MCF 10A (cell line): ENCODE measurements around the gene SUSD1. TPM values are rescaled to one million over a fixed set of nuclear protein-coding genes. Genes with fewer than 3 reads are reported as not detected.
"Not testable (repeated sequence)": the region's sequence is repeated elsewhere in the genome, so short reads cannot be mapped to it uniquely, and the experiment has no call there.

ENCODE experiments used
- BruUV-seq: library from RNA; stranded (reverse); fragments of 400-500 nt; replicated peaks from 2 replicates; lab custom pipeline; 2021; lab: Mats Ljungman, UMichigan
- CTCF ChIA-PET: fragments of 300-600 bp; sonication (Branson Sonifier 250); formaldehyde crosslinking; extraction: SDS; loops from one replicate; lab custom pipeline; 2021; ENCODE audit warnings: antibody characterized with exemption, inconsistent platforms; lab: Yijun Ruan, JAX
- POLR2A ChIA-PET: fragments of 300-600, 350-650 bp; sonication (Branson Sonifier 250); formaldehyde crosslinking; extraction: SDS; loops from one replicate; lab custom pipeline; 2020; ENCODE audit warnings: antibody characterized with exemption, inconsistent platforms; lab: Yijun Ruan, JAX
- DNase-seq: peaks from one replicate; pipeline ENCODE4 v3.0.0-alpha.2; 2018; ENCODE audit not compliant: unreplicated experiment
- H3K27ac Mint-ChIP-seq: one replicate; pipeline ENCODE4 v1.8.0; 2022; ENCODE audit warnings: mild to moderate bottlenecking, low read depth, mixed read lengths; ENCODE audit not compliant: unreplicated experiment
- H3K27me3 Mint-ChIP-seq: one replicate; pipeline ENCODE4 v1.8.0; 2022; ENCODE audit warnings: mixed read lengths; ENCODE audit not compliant: insufficient read depth, unreplicated experiment
- H3K36me3 Mint-ChIP-seq: one replicate; pipeline ENCODE4 v1.8.0; 2022; ENCODE audit warnings: mild to moderate bottlenecking, moderate library complexity, mixed read lengths; ENCODE audit not compliant: insufficient read depth, unreplicated experiment
- H3K4me1 Mint-ChIP-seq: one replicate; pipeline ENCODE4 v1.8.0; 2022; ENCODE audit warnings: mixed read lengths; ENCODE audit not compliant: insufficient read depth, unreplicated experiment
- H3K4me3 Mint-ChIP-seq: one replicate; pipeline ENCODE4 v1.8.0; 2022; ENCODE audit warnings: mild to moderate bottlenecking, moderate library complexity, mixed read lengths; ENCODE audit not compliant: unreplicated experiment
- H3K9me3 Mint-ChIP-seq: one replicate; pipeline ENCODE4 v1.8.0; 2022; ENCODE audit warnings: mixed read lengths; ENCODE audit not compliant: unreplicated experiment
- intact Hi-C: fragments of 100-400 bp; cut with micrococcal nuclease; formaldehyde crosslinking; loops from 2 replicates; pipeline ENCODE4 v1.14.1; 2022
- total RNA-seq: library from RNA; stranded (reverse); gene quantifications from 2 replicates; pipeline ENCODE4 v1.2.3, GENCODE V29; 2022
- TF ChIP-seq, protein P1 (sequence below): fragments of 200-600 bp; IDR thresholded peaks from one replicate; pipeline ENCODE4 v1.8.0; 2022; ENCODE audit warnings: antibody characterized with exemption, mild to moderate bottlenecking; ENCODE audit not compliant: unreplicated experiment

SUSD1 gene
- total RNA-seq, 1 experiment from 2014 or later: 2.0 TPM

GRCh38 chr9:112137066-112137465, 38.0 kb downstream of the SUSD1 start:
- ChIA-PET CTCF (interaction anchor here (0.6 to 2.4 kb wide), 3 partner anchors 23 to 166 kb away, joined by 3 to 18 read pairs (median 4); no protein-coding TSS in a partner anchor), POLR2A (interaction anchor here (1.8 kb wide), 1 partner anchor 9 kb away, joined by 5 read pairs; no protein-coding TSS in a partner anchor)
- Mint-ChIP-seq H3K36me3 (no peaks in the 10 kb centered on the region), H3K27ac (no peak overlapping the region), H3K27me3 (no peaks in the 10 kb centered on the region), H3K9me3 (peaks cover 7% of the 10 kb centered on the region), H3K4me1 (peaks cover 6% of the 10 kb centered on the region), H3K4me3 (no peak overlapping the region)
- intact Hi-C loops: no loop called here
- DNase-seq: no peak
- TF ChIP-seq, protein P1, sequence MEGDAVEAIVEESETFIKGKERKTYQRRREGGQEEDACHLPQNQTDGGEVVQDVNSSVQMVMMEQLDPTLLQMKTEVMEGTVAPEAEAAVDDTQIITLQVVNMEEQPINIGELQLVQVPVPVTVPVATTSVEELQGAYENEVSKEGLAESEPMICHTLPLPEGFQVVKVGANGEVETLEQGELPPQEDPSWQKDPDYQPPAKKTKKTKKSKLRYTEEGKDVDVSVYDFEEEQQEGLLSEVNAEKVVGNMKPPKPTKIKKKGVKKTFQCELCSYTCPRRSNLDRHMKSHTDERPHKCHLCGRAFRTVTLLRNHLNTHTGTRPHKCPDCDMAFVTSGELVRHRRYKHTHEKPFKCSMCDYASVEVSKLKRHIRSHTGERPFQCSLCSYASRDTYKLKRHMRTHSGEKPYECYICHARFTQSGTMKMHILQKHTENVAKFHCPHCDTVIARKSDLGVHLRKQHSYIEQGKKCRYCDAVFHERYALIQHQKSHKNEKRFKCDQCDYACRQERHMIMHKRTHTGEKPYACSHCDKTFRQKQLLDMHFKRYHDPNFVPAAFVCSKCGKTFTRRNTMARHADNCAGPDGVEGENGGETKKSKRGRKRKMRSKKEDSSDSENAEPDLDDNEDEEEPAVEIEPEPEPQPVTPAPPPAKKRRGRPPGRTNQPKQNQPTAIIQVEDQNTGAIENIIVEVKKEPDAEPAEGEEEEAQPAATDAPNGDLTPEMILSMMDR: no peak
- no TSS peak for BruUV-seq

GRCh38 chr9:112135706-112136105, 39.4 kb downstream of the SUSD1 start:
- DNase-seq: peak; percentile 21
- Mint-ChIP-seq H3K4me1 (peaks cover 6% of the 10 kb centered on the region), H3K4me3 (no peak overlapping the region), H3K27ac (no peak overlapping the region), H3K36me3 (no peaks in the 10 kb centered on the region), H3K9me3 (peaks cover 7% of the 10 kb centered on the region), H3K27me3 (no peaks in the 10 kb centered on the region)
- intact Hi-C loops: no loop called here
- no TSS peak for BruUV-seq
- TF ChIP-seq, protein P1: no peak
- ChIA-PET POLR2A (interaction anchor here (0.7 to 1.8 kb wide), 7 partner anchors 10 to 509 kb away, joined by 3 to 6 read pairs (median 3); no protein-coding TSS in a partner anchor), CTCF (interaction anchor here (0.7 to 2.4 kb wide), 2 partner anchors 21 to 22 kb away, joined by 3 to 18 read pairs; no protein-coding TSS in a partner anchor)

DNA sequence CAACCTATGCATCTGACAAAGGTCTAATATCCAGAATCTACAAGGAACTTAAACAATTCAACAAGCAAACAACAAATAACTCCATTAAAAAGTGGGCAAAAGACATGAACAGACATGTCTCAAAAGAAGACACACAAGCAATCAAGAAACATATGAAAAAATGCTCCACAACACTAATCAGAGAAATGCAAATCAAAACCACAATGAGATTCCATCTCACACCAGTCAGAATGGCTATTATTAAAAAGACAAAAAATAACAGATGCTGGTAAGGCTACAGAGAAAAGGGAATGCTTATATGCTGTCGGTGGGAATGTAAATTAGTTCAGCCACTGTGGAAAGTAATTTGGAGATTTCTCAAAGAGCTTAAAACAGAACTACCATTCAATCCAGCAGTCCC, 41.3 kb downstream of the SUSD1 start:
- H3K9me3 Mint-ChIP-seq, BruUV-seq, H3K36me3 Mint-ChIP-seq, intact Hi-C loops, POLR2A ChIA-PET, H3K27me3 Mint-ChIP-seq, DNase-seq, H3K4me1 Mint-ChIP-seq, H3K27ac Mint-ChIP-seq, H3K4me3 Mint-ChIP-seq: not testable (repeated sequence)
- CTCF ChIA-PET: interaction anchor here (0.6 kb wide), 1 partner anchor 985 kb away, joined by 3 read pairs; no protein-coding TSS in a partner anchor

GRCh38 chr9:112132356-112132755, 42.7 kb downstream of the SUSD1 start:
- ChIA-PET CTCF (interaction anchor here (0.6 to 2.7 kb wide), 3 partner anchors 14 to 1692 kb away, joined by 3 to 17 read pairs (median 5); no protein-coding TSS in a partner anchor), POLR2A (no interaction called here)
- H3K27me3 Mint-ChIP-seq: no peaks in the 10 kb centered on the region
- H3K4me3 Mint-ChIP-seq: no peak overlapping the region
- H3K9me3 Mint-ChIP-seq: peaks cover 7% of the 10 kb centered on the region
- no TSS peak for BruUV-seq
- no peak for DNase-seq
- peaks cover 6% of the 10 kb centered on the region for H3K4me1 Mint-ChIP-seq
- intact Hi-C loops: no loop called here
- no peak overlapping the region for H3K27ac Mint-ChIP-seq
- H3K36me3 Mint-ChIP-seq: no peaks in the 10 kb centered on the region
- TF ChIP-seq, protein P1: no peak
